ENCODE results near the gene BIN1.

The BIN1 gene

DNA sequence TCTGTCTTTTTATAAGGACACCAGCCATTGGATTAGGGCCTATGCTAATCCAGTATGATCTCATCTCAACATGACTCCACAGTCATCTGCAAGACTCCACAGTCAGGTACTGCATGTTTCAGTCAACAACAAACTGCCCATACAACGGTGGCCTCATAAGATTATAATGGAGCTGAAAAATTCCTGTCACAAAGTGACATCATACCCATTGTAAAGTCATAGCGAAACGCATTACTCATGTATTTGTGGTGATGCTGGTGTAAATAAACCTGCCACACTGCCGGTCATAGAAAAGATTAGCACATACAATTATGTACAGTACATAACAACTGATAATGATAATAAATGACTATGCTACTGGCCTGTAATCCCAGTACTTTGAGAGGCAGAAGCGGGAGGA lies 106.0 kb downstream of the BIN1 start:
- H3K9me3 ChIP-seq (ENCODE audit: control insufficient read depth in 1 of 2, low read length in 2 of 2) = no peaks in the 10 kb centered on the region
- no peaks in the 10 kb centered on the region for H3K36me3 ChIP-seq (ENCODE audit: control insufficient read depth in 1 of 2, insufficient read depth in 2 of 2, low read length in 2 of 2)
- no peak overlapping the region for H3K27ac ChIP-seq (ENCODE audit: low read depth, low read length)
- H3K9ac ChIP-seq (ENCODE audit: low read depth in 1 of 2, low read length in 2 of 2) = no peak overlapping the region
- H3K4me1 ChIP-seq (ENCODE audit: control insufficient read depth in 1 of 2, insufficient read depth in 2 of 2, low read length in 2 of 2) = peaks cover 6 to 12% of the 10 kb centered on the region in 2 donors
- H3K27me3 ChIP-seq (ENCODE audit: control insufficient read depth in 1 of 2, insufficient read depth in 2 of 2, low read length in 2 of 2) = no peaks in the 10 kb centered on the region
- no peak overlapping the region for H3K4me3 ChIP-seq (ENCODE audit: low read depth in 1 of 2, low read length in 2 of 2)

DNA sequence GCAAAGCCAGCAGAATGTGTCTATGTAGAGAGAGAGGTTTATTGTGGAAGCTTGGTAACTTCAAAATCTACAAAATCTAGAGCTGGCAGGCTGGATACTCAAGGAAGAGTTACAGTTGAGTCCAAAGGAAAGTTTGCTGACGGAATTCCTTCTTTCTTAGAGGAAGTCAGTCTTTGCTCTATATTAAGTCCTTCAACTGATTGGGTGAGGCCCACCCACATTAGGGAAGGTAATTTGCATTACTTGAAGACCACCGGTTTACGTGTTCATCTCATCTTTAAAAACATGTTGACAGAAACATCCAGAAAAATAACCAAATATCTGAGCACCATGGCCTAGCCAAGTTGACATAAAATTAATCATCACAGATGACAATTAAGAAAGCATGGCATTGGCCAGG lies 106.8 kb downstream of the BIN1 start:
- peaks cover 8 to 12% of the 10 kb centered on the region in 2 donors for H3K4me1 ChIP-seq (ENCODE audit: control insufficient read depth in 1 of 2, insufficient read depth in 2 of 2, low read length in 2 of 2)
- no peaks in the 10 kb centered on the region for H3K27me3 ChIP-seq (ENCODE audit: control insufficient read depth in 1 of 2, insufficient read depth in 2 of 2, low read length in 2 of 2)
- no peak overlapping the region for H3K27ac ChIP-seq (ENCODE audit: low read depth, low read length)
- H3K9ac ChIP-seq (ENCODE audit: low read depth in 1 of 2, low read length in 2 of 2) = no peak overlapping the region
- no peak overlapping the region for H3K4me3 ChIP-seq (ENCODE audit: low read depth in 1 of 2, low read length in 2 of 2)
- H3K36me3 ChIP-seq (ENCODE audit: control insufficient read depth in 1 of 2, insufficient read depth in 2 of 2, low read length in 2 of 2) = no peaks in the 10 kb centered on the region
- H3K9me3 ChIP-seq (ENCODE audit: control insufficient read depth in 1 of 2, low read length in 2 of 2) = no peaks in the 10 kb centered on the region

- Histone ChIP-seq H3K9me3 (ENCODE audit: control insufficient read depth in 1 of 2, low read length in 2 of 2) (no peaks in the 10 kb centered on the region), H3K4me1 (ENCODE audit: control insufficient read depth in 1 of 2, insufficient read depth in 2 of 2, low read length in 2 of 2) (peaks cover 8 to 12% of the 10 kb centered on the region in 2 donors), H3K27me3 (ENCODE audit: control insufficient read depth in 1 of 2, insufficient read depth in 2 of 2, low read length in 2 of 2) (no peaks in the 10 kb centered on the region), H3K4me3 (ENCODE audit: low read depth in 1 of 2, low read length in 2 of 2) (no peak overlapping the region), H3K9ac (ENCODE audit: low read depth in 1 of 2, low read length in 2 of 2) (no peak overlapping the region), H3K27ac (ENCODE audit: low read depth, low read length) (no peak overlapping the region), H3K36me3 (ENCODE audit: control insufficient read depth in 1 of 2, insufficient read depth in 2 of 2, low read length in 2 of 2) (no peaks in the 10 kb centered on the region)
Observed at GRCh38 chr2:126999106-126999756, 107.7 kb downstream of the BIN1 start.

- Histone ChIP-seq H3K27me3 (ENCODE audit: control insufficient read depth in 1 of 2, insufficient read depth in 2 of 2, low read length in 2 of 2) (no peaks in the 10 kb centered on the region), H3K4me1 (ENCODE audit: control insufficient read depth in 1 of 2, insufficient read depth in 2 of 2, low read length in 2 of 2) (peaks cover 8 to 12% of the 10 kb centered on the region in 2 donors), H3K27ac (ENCODE audit: low read depth, low read length) (no peak overlapping the region), H3K4me3 (ENCODE audit: low read depth in 1 of 2, low read length in 2 of 2) (no peak overlapping the region), H3K36me3 (ENCODE audit: control insufficient read depth in 1 of 2, insufficient read depth in 2 of 2, low read length in 2 of 2) (no peaks in the 10 kb centered on the region), H3K9me3 (ENCODE audit: control insufficient read depth in 1 of 2, low read length in 2 of 2) (no peaks in the 10 kb centered on the region), H3K9ac (ENCODE audit: low read depth in 1 of 2, low read length in 2 of 2) (no peak overlapping the region)
Observed at GRCh38 chr2:126998486-126998885, 108.5 kb downstream of the BIN1 start.

Measured in duodenal mucosa (tissue), 2 donors.